BJ (cell line): Measurements from ENCODE around the gene CERK. TPM values are rescaled to one million over a fixed set of nuclear protein-coding genes. Genes with fewer than 3 reads are reported as not detected.

ENCODE experiments used
- CTCF ChIA-PET: fragments of 350-600 bp; formaldehyde crosslinking; extraction: SDS; loops from one replicate; lab custom pipeline; 2021; ENCODE audit warnings: antibody characterized with exemption, inconsistent platforms; lab: Yijun Ruan, JAX
- POLR2A ChIA-PET: fragments of 300-600 bp; sonication (Branson Sonifier 250); formaldehyde crosslinking; extraction: SDS; loops from one replicate; lab custom pipeline; 2021; ENCODE audit warnings: antibody characterized with exemption; lab: Charles Lee
- DNase-seq: peaks from one replicate; pipeline ENCODE4 v3.0.0-alpha.2; 2011; ENCODE audit warnings: low read depth
- H3K27me3 ChIP-seq: 2 replicates; pipeline ENCODE4 v1.6.0; 2011; ENCODE audit warnings: low read length; ENCODE audit not compliant: control insufficient read depth, insufficient read depth
- H3K36me3 ChIP-seq: 2 replicates; pipeline ENCODE4 v1.5.1; 2011; ENCODE audit warnings: low read length; ENCODE audit not compliant: control insufficient read depth, insufficient read depth
- H3K4me3 ChIP-seq: 2 replicates; pipeline ENCODE4 v1.5.1; 2011; ENCODE audit warnings: low read depth, mild to moderate bottlenecking, control low read depth, low read length
- polyA plus RNA-seq: library from polyadenylated mRNA; depleted of rRNA; stranded (reverse); fragments of >200 nt; gene quantifications from 2 replicates; pipeline ENCODE4 v1.2.3, GENCODE V29; 2011
- TF ChIP-seq, protein P1 (sequence below): IDR thresholded peaks from 2 replicates; pipeline ENCODE4 v1.5.1; 2011; ENCODE audit warnings: low read depth, mild to moderate bottlenecking, control low read depth, inconsistent platforms, low read length, moderate library complexity; ENCODE audit not compliant: insufficient read depth

The CERK gene
- polyA plus RNA-seq, 1 experiment, result 32.6 TPM

DNA sequence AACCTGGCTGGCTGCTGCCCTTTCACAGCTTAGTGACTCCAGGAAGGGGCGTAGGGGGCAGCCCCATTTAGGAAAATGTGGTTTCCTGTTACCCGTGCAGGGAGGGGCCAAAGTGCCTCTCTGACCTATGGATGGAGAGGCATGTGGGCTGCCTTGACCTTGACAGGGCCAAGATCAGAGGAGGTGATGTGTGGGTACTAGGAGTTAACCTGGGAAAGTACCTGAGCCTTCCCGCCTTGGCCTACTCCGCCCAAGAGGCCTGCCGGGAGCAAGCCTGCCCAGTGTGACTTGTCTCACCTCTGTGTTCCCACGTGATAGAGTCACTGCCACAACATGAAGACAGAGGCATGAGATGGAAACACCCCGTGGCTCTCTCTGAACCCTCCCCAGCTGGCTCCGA lies 84.5 kb downstream of the CERK start:
- TF ChIP-seq, protein P1, sequence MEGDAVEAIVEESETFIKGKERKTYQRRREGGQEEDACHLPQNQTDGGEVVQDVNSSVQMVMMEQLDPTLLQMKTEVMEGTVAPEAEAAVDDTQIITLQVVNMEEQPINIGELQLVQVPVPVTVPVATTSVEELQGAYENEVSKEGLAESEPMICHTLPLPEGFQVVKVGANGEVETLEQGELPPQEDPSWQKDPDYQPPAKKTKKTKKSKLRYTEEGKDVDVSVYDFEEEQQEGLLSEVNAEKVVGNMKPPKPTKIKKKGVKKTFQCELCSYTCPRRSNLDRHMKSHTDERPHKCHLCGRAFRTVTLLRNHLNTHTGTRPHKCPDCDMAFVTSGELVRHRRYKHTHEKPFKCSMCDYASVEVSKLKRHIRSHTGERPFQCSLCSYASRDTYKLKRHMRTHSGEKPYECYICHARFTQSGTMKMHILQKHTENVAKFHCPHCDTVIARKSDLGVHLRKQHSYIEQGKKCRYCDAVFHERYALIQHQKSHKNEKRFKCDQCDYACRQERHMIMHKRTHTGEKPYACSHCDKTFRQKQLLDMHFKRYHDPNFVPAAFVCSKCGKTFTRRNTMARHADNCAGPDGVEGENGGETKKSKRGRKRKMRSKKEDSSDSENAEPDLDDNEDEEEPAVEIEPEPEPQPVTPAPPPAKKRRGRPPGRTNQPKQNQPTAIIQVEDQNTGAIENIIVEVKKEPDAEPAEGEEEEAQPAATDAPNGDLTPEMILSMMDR, result no peak
- H3K36me3 ChIP-seq, result no peaks in the 10 kb centered on the region
- no peak for DNase-seq
- POLR2A ChIA-PET, result no interaction called here
- no peaks in the 10 kb centered on the region for H3K27me3 ChIP-seq
- H3K4me3 ChIP-seq, result no peak overlapping the region
- CTCF ChIA-PET, result interaction anchor here (1.2 kb wide), 1 partner anchor 90 kb away, joined by 4 read pairs; no protein-coding TSS in a partner anchor

DNA sequence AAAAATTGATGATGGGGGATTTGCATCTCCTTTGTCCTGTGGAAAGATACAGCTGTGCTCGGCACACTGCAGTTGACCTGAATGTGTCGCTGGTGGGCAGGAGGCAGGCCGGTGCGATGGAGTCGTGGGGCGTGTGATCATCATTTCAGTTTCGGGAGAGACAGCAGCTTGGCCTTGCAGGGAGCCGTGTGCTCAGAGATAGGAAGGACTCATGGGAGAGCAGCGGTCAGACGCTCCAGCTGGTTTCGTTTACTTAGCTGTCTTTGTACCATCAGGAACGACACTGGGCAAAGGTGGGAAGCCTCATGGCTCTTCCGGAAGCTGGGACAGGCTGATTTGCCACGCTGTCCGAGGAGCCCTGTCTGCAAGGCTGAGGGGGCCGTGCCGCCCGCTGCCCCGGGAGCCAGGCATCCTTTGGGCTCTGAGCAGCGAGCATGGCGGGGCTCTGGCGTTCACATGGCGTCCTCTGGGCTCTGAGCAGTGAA lies 85.2 kb downstream of the CERK start:
- DNase-seq, result no peak
- CTCF ChIA-PET, result interaction anchor here (0.8 to 1.2 kb wide), 2 partner anchors 60 to 89 kb away, joined by 3 to 4 read pairs; no protein-coding TSS in a partner anchor

DNA sequence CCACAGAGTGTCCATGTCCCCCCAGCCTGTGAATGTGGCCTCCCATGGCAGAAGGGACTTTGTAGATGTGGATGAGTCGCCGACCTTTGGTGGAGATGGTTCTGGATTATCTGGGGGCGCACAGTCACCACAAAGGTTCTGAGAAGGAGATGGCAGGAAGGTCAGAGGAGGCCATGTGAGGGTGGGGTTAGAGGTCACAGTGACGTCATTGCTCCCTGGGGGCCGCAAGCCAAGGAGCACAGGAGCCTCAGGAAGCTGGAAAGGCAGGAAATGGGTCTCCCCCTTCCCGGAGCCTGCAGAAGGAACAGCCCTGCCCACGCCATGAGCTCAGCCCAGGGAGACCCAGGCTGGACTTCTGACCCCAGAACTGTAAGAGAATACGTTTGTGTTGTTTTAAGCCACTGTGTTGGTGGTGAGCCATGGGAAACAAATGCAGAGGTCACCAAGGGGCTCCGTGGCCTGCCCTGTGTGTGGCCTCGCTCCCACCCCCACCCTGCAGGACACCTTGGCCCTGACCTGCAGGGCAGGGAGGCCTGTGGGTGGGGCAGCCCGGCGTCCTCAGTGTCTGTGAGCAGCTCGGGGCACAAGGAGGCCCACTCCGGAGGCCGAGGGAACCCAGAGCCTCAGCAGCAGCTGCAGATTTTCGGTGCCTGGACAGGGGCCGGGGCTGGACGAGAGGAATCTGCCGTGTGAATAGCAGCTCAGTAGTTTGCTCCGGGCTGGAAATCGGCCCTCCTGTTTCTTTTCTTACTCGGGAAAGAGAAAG lies 85.8 kb downstream of the CERK start:
- TF ChIP-seq, protein P1, result no peak
- ChIA-PET POLR2A (no interaction called here), CTCF (interaction anchor here (0.8 to 1.2 kb wide), 2 partner anchors 59 to 88 kb away, joined by 3 to 4 read pairs; no protein-coding TSS in a partner anchor)
- Histone ChIP-seq H3K36me3 (no peaks in the 10 kb centered on the region), H3K27me3 (no peaks in the 10 kb centered on the region), H3K4me3 (no peak overlapping the region)
- no peak for DNase-seq

More for the DNA sequence above, 85.2 kb downstream of the CERK start:
- H3K36me3 ChIP-seq, result no peaks in the 10 kb centered on the region
- no peaks in the 10 kb centered on the region for H3K27me3 ChIP-seq
- POLR2A ChIA-PET, result no interaction called here
- TF ChIP-seq, protein P1, result no peak
- H3K4me3 ChIP-seq, result no peak overlapping the region

DNA sequence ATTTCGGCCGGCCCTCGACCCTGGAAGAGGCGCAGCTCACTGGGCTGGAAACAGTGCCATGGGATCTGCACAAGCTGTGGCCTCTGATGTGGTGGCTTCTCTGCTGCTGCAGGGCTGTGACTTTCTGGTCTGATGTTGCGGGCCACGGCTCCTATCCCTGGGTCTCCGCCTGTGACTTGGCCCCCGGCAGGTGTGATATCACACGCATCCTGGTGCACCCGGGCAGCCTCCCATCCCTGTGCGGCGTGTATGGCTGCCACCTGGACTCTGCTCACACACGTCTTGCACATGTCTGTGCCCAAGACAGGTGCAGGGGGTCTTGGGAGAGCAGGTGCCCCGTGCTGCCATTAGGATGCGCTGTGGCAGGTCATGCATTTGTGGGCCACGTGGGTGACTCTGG lies 86.7 kb downstream of the CERK start:
- no peak for DNase-seq
- no peaks in the 10 kb centered on the region for H3K27me3 ChIP-seq
- H3K36me3 ChIP-seq, result no peaks in the 10 kb centered on the region
- no peak overlapping the region for H3K4me3 ChIP-seq
- ChIA-PET CTCF (no interaction called here), POLR2A (no interaction called here)
- TF ChIP-seq, protein P1, result no peak

DNA sequence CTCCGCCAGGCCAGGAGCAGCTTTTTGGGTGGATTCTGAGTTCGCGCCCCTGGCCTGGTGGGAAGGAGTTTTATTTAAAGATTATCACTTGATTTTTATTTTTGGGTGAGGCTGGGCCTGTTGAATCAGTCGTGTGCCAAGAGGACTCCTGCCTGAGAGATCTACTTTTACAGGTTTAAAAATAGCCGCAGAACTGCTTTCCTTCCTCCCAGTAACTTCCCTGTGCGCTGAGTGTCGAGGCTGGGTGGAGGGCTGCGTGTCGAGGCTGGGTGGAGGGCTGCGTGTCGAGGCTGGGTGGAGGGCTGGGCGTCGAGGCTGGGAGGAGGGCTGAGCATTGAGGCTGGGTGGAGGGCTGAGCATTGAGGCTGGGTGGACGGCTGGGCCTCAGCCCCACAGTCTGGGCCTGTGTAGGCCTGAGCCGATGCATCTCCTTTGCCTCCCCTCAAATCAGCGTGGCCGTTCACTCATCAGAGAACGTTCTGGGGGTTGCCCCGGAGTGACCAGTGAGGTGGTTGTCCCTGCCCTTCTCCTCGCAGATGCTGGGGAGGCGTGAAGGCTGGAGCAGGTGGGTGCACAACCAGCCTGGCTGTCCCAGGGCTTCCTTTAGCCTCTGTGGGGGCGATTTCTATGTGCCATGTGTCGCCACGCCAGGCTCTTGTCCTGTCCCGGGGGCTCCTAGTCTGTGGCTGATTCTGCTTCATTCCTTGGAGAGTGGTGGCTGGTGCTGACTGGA lies 87.8 kb downstream of the CERK start:
- ChIA-PET CTCF (no interaction called here), POLR2A (no interaction called here)
- no peak for DNase-seq
- TF ChIP-seq, protein P1, result no peak
- H3K36me3 ChIP-seq, result no peaks in the 10 kb centered on the region
- H3K4me3 ChIP-seq, result no peak overlapping the region
- H3K27me3 ChIP-seq, result no peaks in the 10 kb centered on the region
